GM10248 (cell line): Measurements from ENCODE around the gene C9orf78.
A peak's percentile ranks its signal among the peaks of the same experiment; 100 is the strongest.
"Not testable (repeated sequence)": the region's sequence is repeated elsewhere in the genome, so short reads cannot be mapped to it uniquely, and the experiment has no call there.

Experiments
- CTCF ChIA-PET: fragments of 300-600 bp; sonication (Branson Sonifier 250); formaldehyde crosslinking; extraction: SDS; loops from one replicate; lab custom pipeline; 2021; ENCODE audit warnings: antibody characterized with exemption; lab: Yijun Ruan, JAX
- POLR2A ChIA-PET: fragments of 350-650 bp; sonication (Branson Sonifier 250); formaldehyde crosslinking; extraction: SDS; loops from one replicate; lab custom pipeline; 2020; ENCODE audit warnings: antibody characterized with exemption; lab: Yijun Ruan, JAX
- DNase-seq: peaks from one replicate; pipeline ENCODE4 v3.0.0; 2012; ENCODE audit errors: extremely low spot score
- CTCF ChIP-seq: IDR thresholded peaks from 2 replicates; pipeline ENCODE4 v1.5.1; 2012; ENCODE audit warnings: mild to moderate bottlenecking, low read depth; ENCODE audit errors: extremely low read depth, missing control alignments, control extremely low read depth

Gene C9orf78

GRCh38 chr9:129809346-129809745, 25.7 kb downstream of the C9orf78 start:
- no peak for TF ChIP-seq CTCF
- no peak for DNase-seq

GRCh38 chr9:129806061-129806460, 29.0 kb downstream of the C9orf78 start:
- ChIA-PET CTCF (no interaction called here), POLR2A (no interaction called here)
- TF ChIP-seq CTCF, result no peak
- no peak for DNase-seq

More at GRCh38 chr9:129809346-129809745, 25.7 kb downstream of the C9orf78 start:
- ChIA-PET POLR2A (no interaction called here), CTCF (interaction anchor here (0.7 to 1.2 kb wide), 2 partner anchors 19 to 677 kb away, joined by 3 read pairs; no protein-coding TSS in a partner anchor)

GRCh38 chr9:129803676-129804060, 31.4 kb downstream of the C9orf78 start:
- CTCF ChIA-PET, result interaction anchor here (0.8 to 1.2 kb wide), 3 partner anchors 13 to 77 kb away, joined by 3 to 5 read pairs (median 3); no protein-coding TSS in a partner anchor

GRCh38 chr9:129802833-129803675, 32.0 kb downstream of the C9orf78 start, which contains the start of gene TOR1B:
Gene TOR1B (plus strand): TSS chr9:129803184. CDS start chr9:129803213, 29 bp downstream.
- no peak for TF ChIP-seq CTCF
- ChIA-PET CTCF (interaction anchor here (0.8 to 1.2 kb wide), 3 partner anchors 13 to 76 kb away, joined by 3 to 5 read pairs (median 3); no protein-coding TSS in a partner anchor), POLR2A (no interaction called here)
- peak; percentile 94 for DNase-seq

More at GRCh38 chr9:129803676-129804060, 31.4 kb downstream of the C9orf78 start:
- TF ChIP-seq CTCF, result no peak
- DNase-seq, result no peak
- POLR2A ChIA-PET, result no interaction called here

GRCh38 chr9:129801504-129801903, 33.6 kb downstream of the C9orf78 start:
- TF ChIP-seq CTCF, result no peak
- no peak for DNase-seq
- CTCF ChIA-PET, result interaction anchor here (1.0 to 3.1 kb wide), 2 partner anchors 12 to 75 kb away, joined by 3 to 11 read pairs; no protein-coding TSS in a partner anchor
- POLR2A ChIA-PET, result interaction anchor here (0.5 kb wide), 1 partner anchor 25 kb away, joined by 7 read pairs; no protein-coding TSS in a partner anchor

- no peak for DNase-seq
- no peak for TF ChIP-seq CTCF
- POLR2A ChIA-PET, result no interaction called here
- CTCF ChIA-PET, result interaction anchor here (0.8 to 3.1 kb wide), 2 partner anchors 9 to 61 kb away, joined by 3 to 11 read pairs; no protein-coding TSS in a partner anchor
Measured at GRCh38 chr9:129798973-129799372, 36.1 kb downstream of the C9orf78 start.

GRCh38 chr9:129796029-129796428, 39.0 kb downstream of the C9orf78 start:
- DNase-seq, CTCF ChIA-PET, POLR2A ChIA-PET: not testable (repeated sequence)
